K562 (cell line): Measurements from ENCODE around the gene C18orf32. TPM values are rescaled to one million over a fixed set of nuclear protein-coding genes. Genes with fewer than 3 reads are reported as not detected.

ENCODE experiments used
- BCL6 ChIP-seq: fragments of 250-450 bp; sonication (Bioruptor Pico); IDR thresholded peaks from 2 replicates; pipeline ENCODE4 v1.4.0; 2020
- BRCA1 ChIP-seq, 2 experiments: fragments of 450-650 bp in 1 of 2; sonication (generic) in 1 of 2; formaldehyde crosslinking in 1 of 2; IDR thresholded peaks; 2 replicates each; pipeline versions ENCODE4 v1.5.0 to v1.6.1; 2017 to 2020; ENCODE audit warnings: mild to moderate bottlenecking in 1 of 2, missing genetic modification reagents in 1 of 2
- CXXC5 ChIP-seq: fragments of 250-450 bp; sonication (Bioruptor Pico); IDR thresholded peaks from 2 replicates; pipeline ENCODE4 v1.8.0; 2022; ENCODE audit warnings: inconsistent platforms, mild to moderate bottlenecking, moderate library complexity
- DACH1 ChIP-seq: fragments of 450-650 bp; IDR thresholded peaks from 2 replicates; pipeline ENCODE4 v1.6.1; 2018; ENCODE audit not compliant: partially characterized antibody
- MLX ChIP-seq, 2 experiments: fragments of 450-650 bp in 1 of 2; sonication (generic) in 1 of 2; formaldehyde crosslinking; conservative IDR thresholded peaks; 2 replicates each; pipeline versions ENCODE4 v1.4.0 to v1.8.1; 2020 to 2022; ENCODE audit warnings: mild to moderate bottlenecking in 1 of 2, missing genetic modification reagents in 1 of 2
- PCBP1 ChIP-seq: fragments of 200-400 bp; formaldehyde crosslinking; IDR thresholded peaks from 2 replicates; pipeline ENCODE4 v1.6.1; 2018; ENCODE audit warnings: mild to moderate bottlenecking, low read depth, low read length; ENCODE audit not compliant: poor library complexity, severe bottlenecking
- PKNOX1 ChIP-seq: fragments of 450-650 bp; IDR thresholded peaks from 2 replicates; pipeline ENCODE4 v1.6.1; 2016
- RFX7 ChIP-seq: fragments of 250-450 bp; sonication (Bioruptor Pico); IDR thresholded peaks from 2 replicates; pipeline ENCODE4 v1.5.1; 2021; ENCODE audit warnings: mild to moderate bottlenecking
- STAG1 ChIP-seq: sonication (generic); formaldehyde crosslinking; IDR thresholded peaks from 2 replicates; pipeline ENCODE4 v1.5.0; 2020; ENCODE audit warnings: missing genetic modification reagents, borderline replicate concordance
- ZBTB9 ChIP-seq: fragments of 450-650 bp; formaldehyde crosslinking; IDR thresholded peaks from 2 replicates; pipeline ENCODE4 v1.4.0; 2020; ENCODE audit warnings: mild to moderate bottlenecking, moderate library complexity
- ZKSCAN3 ChIP-seq: fragments of 250-450 bp; sonication (Bioruptor Pico); IDR thresholded peaks from 2 replicates; pipeline ENCODE4 v1.4.0; 2020
- ZNF589 ChIP-seq: fragments of 200-800 bp; sonication (Bioruptor generic); IDR thresholded peaks from 2 replicates; pipeline ENCODE4 v1.6.1; 2016; ENCODE audit warnings: low read depth, missing genetic modification characterization, missing compliant biosample characterization
- ZNF77 ChIP-seq: fragments of 250-450 bp; sonication (Bioruptor Pico); IDR thresholded peaks from 2 replicates; pipeline ENCODE4 v1.5.0; 2020
- polyA plus RNA-seq, 8 experiments: library from polyadenylated mRNA; depleted of rRNA in 4 of 8; stranded (reverse) in 5 of 8; unstranded in 3 of 8; fragments of >200 nt; fragmentation: Nextera tagmentation in 2 of 8; fragmentation: Illumina TruSeq in 1 of 8; extraction: Ambion mirVana in 2 of 8; extraction: Trizol in 1 of 8; gene quantifications; 2 replicates each; pipeline versions ENCODE4 v1.2.1 to v1.2.3, GENCODE V29; 2011 to 2014; ENCODE audit warnings: inconsistent platforms in 1 of 8, missing spikeins in 1 of 8
- total RNA-seq, 7 experiments: library from RNA; depleted of rRNA in 6 of 7; stranded (reverse); fragments of >200 nt in 6 of 7; fragmentation: Illumina TruSeq in 2 of 7; extraction: Trizol in 2 of 7; gene quantifications; 2 replicates each; pipeline versions ENCODE4 v1.2.1 to v1.2.3, GENCODE V29; 2011 to 2021; ENCODE audit warnings: low replicate concordance in 1 of 7
- TF ChIP-seq, protein P1 (sequence below): fragments of 250-450 bp; sonication (Bioruptor Pico); IDR thresholded peaks from 2 replicates; pipeline ENCODE4 v1.5.0; 2021; ENCODE audit warnings: mild to moderate bottlenecking, borderline replicate concordance
- TF ChIP-seq, protein P2 (sequence below): fragments of 250-450 bp; sonication (Bioruptor Pico); IDR thresholded peaks from 2 replicates; pipeline ENCODE4 v1.8.0; 2022; ENCODE audit warnings: inconsistent platforms, mild to moderate bottlenecking, moderate library complexity, borderline replicate concordance
- TF ChIP-seq, protein P3 (sequence below), 2 experiments: fragments of 250-450 bp in 1 of 2; fragments of 450-650 bp in 1 of 2; sonication (Bioruptor Pico) in 1 of 2; IDR thresholded peaks; 2 replicates each; pipeline versions ENCODE4 v1.6.1 to v1.8.0; 2016 to 2021; ENCODE audit warnings: mild to moderate bottlenecking in 2 of 2, moderate library complexity in 2 of 2, missing compliant biosample characterization in 1 of 2, missing genetic modification characterization in 1 of 2
- TF ChIP-seq, protein P4 (sequence below): fragments of 250-450 bp; sonication (Bioruptor Pico); IDR thresholded peaks from 2 replicates; pipeline ENCODE4 v1.8.0; 2022; ENCODE audit warnings: inconsistent platforms

The C18orf32 gene
- total and polyA plus RNA-seq, 9 of the 15 experiments (the other 6 are each of a cell fraction or from before 2014, with no cell fraction given) = 8.5 to 35.0 (median 20.4) TPM

DNA sequence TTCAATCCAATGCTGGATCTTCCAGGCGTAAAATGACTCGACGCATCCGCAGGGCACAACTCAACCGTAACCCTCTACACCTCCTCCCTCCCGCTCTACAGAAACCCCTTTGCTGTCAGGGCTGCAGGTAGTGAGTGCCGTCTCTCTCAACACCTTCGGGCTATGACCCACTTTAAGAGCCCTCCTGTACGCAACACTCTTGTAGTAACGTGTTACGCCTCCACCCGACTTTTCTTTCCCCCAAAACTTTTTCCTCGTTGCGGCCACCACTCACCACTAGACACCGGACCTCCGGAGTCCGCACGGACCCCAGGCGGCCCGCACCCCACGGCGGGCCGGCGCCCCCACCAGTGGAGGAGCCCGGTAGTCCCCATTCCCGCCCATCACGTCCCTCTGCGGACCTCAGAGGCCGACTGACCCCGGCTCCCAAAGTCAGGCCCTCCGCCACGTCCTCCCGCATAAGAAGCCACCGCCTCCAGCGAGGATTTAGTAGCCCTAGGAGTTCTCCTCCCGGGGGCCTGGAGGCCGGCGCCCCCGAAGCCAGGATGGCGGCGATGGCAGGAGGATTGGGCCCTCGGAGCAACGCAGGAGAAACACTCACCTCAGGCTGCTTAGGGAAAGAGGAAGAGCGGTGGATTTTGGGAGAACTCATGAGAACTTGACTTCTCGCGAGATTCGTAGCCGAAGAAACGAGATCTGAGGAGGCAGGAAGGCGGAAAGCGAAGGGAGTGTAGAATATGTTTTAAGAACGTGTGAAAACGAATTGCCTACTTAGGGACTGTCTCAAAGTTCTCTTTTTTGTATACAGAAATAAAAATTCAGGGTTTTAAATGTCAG is 5.0 kb upstream of the C18orf32 start, which contains the start of gene RPL17 (continued):
- TF ChIP-seq, protein P1, sequence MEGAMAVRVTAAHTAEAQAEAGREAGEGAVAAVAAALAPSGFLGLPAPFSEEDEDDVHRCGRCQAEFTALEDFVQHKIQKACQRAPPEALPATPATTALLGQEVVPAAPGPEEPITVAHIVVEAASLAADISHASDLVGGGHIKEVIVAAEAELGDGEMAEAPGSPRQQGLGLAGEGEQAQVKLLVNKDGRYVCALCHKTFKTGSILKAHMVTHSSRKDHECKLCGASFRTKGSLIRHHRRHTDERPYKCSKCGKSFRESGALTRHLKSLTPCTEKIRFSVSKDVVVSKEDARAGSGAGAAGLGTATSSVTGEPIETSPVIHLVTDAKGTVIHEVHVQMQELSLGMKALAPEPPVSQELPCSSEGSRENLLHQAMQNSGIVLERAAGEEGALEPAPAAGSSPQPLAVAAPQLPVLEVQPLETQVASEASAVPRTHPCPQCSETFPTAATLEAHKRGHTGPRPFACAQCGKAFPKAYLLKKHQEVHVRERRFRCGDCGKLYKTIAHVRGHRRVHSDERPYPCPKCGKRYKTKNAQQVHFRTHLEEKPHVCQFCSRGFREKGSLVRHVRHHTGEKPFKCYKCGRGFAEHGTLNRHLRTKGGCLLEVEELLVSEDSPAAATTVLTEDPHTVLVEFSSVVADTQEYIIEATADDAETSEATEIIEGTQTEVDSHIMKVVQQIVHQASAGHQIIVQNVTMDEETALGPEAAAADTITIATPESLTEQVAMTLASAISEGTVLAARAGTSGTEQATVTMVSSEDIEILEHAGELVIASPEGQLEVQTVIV (CRISPR knock-in tag) = no peak
- TF ChIP-seq ZKSCAN3 (CRISPR knock-in tag) (no peak), ZNF589 (CRISPR knock-in tag) (no peak), BCL6 (CRISPR knock-in tag) (no peak), ZBTB9 (CRISPR knock-in tag) (no peak), BRCA1 (IDR thresholded peaks at IDR 0.05) (no peak), BRCA1 (CRISPR knock-in tag; IDR thresholded peaks at IDR 0.05) (no peak), DACH1 (no peak), ZNF77 (CRISPR knock-in tag) (no peak), CXXC5 (peak; percentile 60), MLX (CRISPR knock-in tag; conservative IDR thresholded peaks at IDR 0.05) (no peak), RFX7 (0 out of 2 replicates have a peak, but pooled peaks have one; percentile 36), PCBP1 (no peak), PKNOX1 (no peak), STAG1 (CRISPR knock-in tag) (no peak)
- TF ChIP-seq, protein P2, sequence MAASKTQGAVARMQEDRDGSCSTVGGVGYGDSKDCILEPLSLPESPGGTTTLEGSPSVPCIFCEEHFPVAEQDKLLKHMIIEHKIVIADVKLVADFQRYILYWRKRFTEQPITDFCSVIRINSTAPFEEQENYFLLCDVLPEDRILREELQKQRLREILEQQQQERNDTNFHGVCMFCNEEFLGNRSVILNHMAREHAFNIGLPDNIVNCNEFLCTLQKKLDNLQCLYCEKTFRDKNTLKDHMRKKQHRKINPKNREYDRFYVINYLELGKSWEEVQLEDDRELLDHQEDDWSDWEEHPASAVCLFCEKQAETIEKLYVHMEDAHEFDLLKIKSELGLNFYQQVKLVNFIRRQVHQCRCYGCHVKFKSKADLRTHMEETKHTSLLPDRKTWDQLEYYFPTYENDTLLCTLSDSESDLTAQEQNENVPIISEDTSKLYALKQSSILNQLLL (CRISPR knock-in tag) = no peak
- TF ChIP-seq, protein P3, sequence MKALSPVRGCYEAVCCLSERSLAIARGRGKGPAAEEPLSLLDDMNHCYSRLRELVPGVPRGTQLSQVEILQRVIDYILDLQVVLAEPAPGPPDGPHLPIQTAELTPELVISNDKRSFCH (CRISPR knock-in tag; IDR thresholded peaks at IDR 0.05) = no peak
- TF ChIP-seq, protein P3 (tag; IDR thresholded peaks at IDR 0.05) = no peak
- TF ChIP-seq, protein P4, sequence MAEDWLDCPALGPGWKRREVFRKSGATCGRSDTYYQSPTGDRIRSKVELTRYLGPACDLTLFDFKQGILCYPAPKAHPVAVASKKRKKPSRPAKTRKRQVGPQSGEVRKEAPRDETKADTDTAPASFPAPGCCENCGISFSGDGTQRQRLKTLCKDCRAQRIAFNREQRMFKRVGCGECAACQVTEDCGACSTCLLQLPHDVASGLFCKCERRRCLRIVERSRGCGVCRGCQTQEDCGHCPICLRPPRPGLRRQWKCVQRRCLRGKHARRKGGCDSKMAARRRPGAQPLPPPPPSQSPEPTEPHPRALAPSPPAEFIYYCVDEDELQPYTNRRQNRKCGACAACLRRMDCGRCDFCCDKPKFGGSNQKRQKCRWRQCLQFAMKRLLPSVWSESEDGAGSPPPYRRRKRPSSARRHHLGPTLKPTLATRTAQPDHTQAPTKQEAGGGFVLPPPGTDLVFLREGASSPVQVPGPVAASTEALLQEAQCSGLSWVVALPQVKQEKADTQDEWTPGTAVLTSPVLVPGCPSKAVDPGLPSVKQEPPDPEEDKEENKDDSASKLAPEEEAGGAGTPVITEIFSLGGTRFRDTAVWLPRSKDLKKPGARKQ (CRISPR knock-in tag) = no peak
